ENCODE data around the gene TRIP4.

- no peak for TF ChIP-seq CTCF (conservative IDR thresholded peaks at IDR 0.05)
- TF ChIP-seq EZH2 (IDR thresholded peaks at IDR 0.05; ENCODE audit: low read depth), result no peak
Measured at GRCh38 chr15:64355348-64355943, 32.2 kb upstream of the TRIP4 start.
